PC-9 (cell line): ENCODE data around the gene GJA9. TPM values are rescaled to one million over a fixed set of nuclear protein-coding genes. Genes with fewer than 3 reads are reported as not detected.

Source experiments
- BruUV-seq: library from RNA; stranded (reverse); fragments of 400-500 nt; replicated peaks from 2 replicates; lab custom pipeline; 2021; lab: Mats Ljungman, UMichigan
- CTCF ChIA-PET: fragments of 300-600 bp; sonication (Branson Sonifier 250); formaldehyde crosslinking; loops from one replicate; lab custom pipeline; 2022; ENCODE audit warnings: antibody characterized with exemption; lab: Charles Lee
- POLR2A ChIA-PET: fragments of 300-600 bp; sonication (Branson Sonifier 250); formaldehyde crosslinking; loops from one replicate; lab custom pipeline; 2022; ENCODE audit warnings: antibody characterized with exemption; ENCODE audit not compliant: unreplicated experiment; lab: Charles Lee
- DNase-seq, 2 experiments: peaks; one replicate each; pipeline versions ENCODE4 v3.0.0 to v3.0.0-alpha.2; 2015 to 2022; ENCODE audit warnings: mixed read lengths in 1 of 2
- H2AFZ ChIP-seq: fragments of 200-600 bp; sonication (generic); 2 replicates; pipeline ENCODE4 v1.8.1; 2017; ENCODE audit warnings: antibody characterized with exemption
- H3F3A ChIP-seq: fragments of 200-600 bp; sonication (generic); 2 replicates; pipeline ENCODE4 v1.8.1; 2017; ENCODE audit warnings: antibody characterized with exemption, mild to moderate bottlenecking, low read depth; ENCODE audit not compliant: insufficient read depth
- H3K27ac ChIP-seq: fragments of 200-600 bp; sonication (generic); 2 replicates; pipeline ENCODE4 v1.6.1; 2016; ENCODE audit warnings: mixed run types
- H3K27me3 ChIP-seq: fragments of 200-600 bp; sonication (generic); 2 replicates; pipeline ENCODE4 v1.6.1; 2016; ENCODE audit warnings: low read depth, mixed run types; ENCODE audit not compliant: insufficient read depth
- H3K36me3 ChIP-seq: fragments of 200-600 bp; sonication (generic); 2 replicates; pipeline ENCODE4 v1.6.1; 2016; ENCODE audit warnings: low read depth, mixed run types
- H3K4me1 ChIP-seq: fragments of 200-600 bp; sonication (generic); replicated peaks from 2 replicates; pipeline ENCODE4 v1.6.1; 2016; ENCODE audit warnings: mixed run types; ENCODE audit not compliant: insufficient read depth
- H3K4me2 ChIP-seq: fragments of 200-600 bp; sonication (generic); 2 replicates; pipeline ENCODE4 v1.6.1; 2017; ENCODE audit warnings: mixed run types
- H3K4me3 ChIP-seq: fragments of 200-600 bp; sonication (generic); 2 replicates; pipeline ENCODE4 v1.6.1; 2016; ENCODE audit warnings: mixed run types
- H3K79me2 ChIP-seq: fragments of 200-600 bp; sonication (generic); 2 replicates; pipeline ENCODE4 v1.6.1; 2017; ENCODE audit warnings: low read depth, mixed run types
- H3K9me2 ChIP-seq: fragments of 200-600 bp; sonication (generic); 2 replicates; pipeline ENCODE4 v1.8.1; 2017; ENCODE audit warnings: mild to moderate bottlenecking; ENCODE audit not compliant: insufficient read depth
- H3K9me3 ChIP-seq: fragments of 200-600 bp; sonication (generic); 2 replicates; pipeline ENCODE4 v1.8.1; 2016; ENCODE audit warnings: low read depth; ENCODE audit not compliant: insufficient read depth
- H4K20me1 ChIP-seq: fragments of 200-600 bp; sonication (generic); 2 replicates; pipeline ENCODE4 v1.8.1; 2017; ENCODE audit not compliant: insufficient read depth
- EZH2 ChIP-seq: fragments of 200-600 bp; sonication (generic); IDR thresholded peaks from 2 replicates; pipeline ENCODE4 v1.8.0; 2017; ENCODE audit warnings: antibody characterized with exemption, low read depth
- intact Hi-C: fragments of 100-400 bp; cut with micrococcal nuclease; formaldehyde crosslinking; loops from one replicate; pipeline ENCODE4 v1.10.0; 2022; ENCODE audit not compliant: unreplicated experiment
- total RNA-seq: library from RNA; stranded (reverse); gene quantifications from 2 replicates; pipeline ENCODE4 v1.2.3, GENCODE V29; 2021
- TF ChIP-seq, protein P1 (sequence below): fragments of 200-600 bp; sonication (generic); conservative IDR thresholded peaks from 2 replicates; pipeline ENCODE4 v1.6.1; 2017; ENCODE audit warnings: mixed run types, antibody characterized with exemption, mild to moderate bottlenecking, moderate library complexity

Gene GJA9
- total RNA-seq, 1 experiment from 2014 or later, result 0.48 TPM

DNA sequence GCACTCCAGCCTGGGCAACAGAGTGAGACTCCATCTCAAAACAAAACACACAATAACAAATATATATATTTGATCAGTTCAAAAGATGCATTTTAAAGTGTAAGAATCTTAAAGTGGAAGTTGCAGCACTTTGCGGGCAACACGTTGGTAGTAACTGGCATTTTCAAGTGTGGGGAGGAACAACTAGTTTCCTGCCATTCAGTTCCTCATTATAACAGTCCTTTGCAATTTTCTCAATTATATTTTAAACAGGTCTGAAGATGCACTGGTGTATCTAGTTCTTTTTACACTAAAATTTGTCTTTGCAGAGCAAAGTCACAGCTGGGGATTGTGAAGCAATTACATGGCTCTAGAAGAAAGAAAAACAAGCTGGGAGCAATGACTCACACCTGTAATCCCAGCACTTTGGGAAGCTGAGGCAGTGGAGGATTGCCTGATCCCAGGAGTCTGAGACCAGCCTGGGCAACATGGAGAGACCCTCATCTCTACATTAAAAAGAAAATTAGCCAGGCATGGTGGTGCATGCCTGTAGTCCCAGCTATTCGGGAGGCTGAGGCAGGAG is 47.1 kb downstream of the GJA9 start:
- H3K4me1 ChIP-seq, result no peaks in the 10 kb centered on the region
- CTCF ChIA-PET, result interaction anchor here (0.6 to 1.2 kb wide), 3 partner anchors 260 to 794 kb away, joined by 3 to 7 read pairs (median 3); no protein-coding TSS in a partner anchor
- POLR2A ChIA-PET, result no interaction called here
- H3K79me2 ChIP-seq, result no peaks in the 10 kb centered on the region
- no peaks in the 10 kb centered on the region for H3K9me2 ChIP-seq
- TF ChIP-seq EZH2, result no peak
- TF ChIP-seq, protein P1, sequence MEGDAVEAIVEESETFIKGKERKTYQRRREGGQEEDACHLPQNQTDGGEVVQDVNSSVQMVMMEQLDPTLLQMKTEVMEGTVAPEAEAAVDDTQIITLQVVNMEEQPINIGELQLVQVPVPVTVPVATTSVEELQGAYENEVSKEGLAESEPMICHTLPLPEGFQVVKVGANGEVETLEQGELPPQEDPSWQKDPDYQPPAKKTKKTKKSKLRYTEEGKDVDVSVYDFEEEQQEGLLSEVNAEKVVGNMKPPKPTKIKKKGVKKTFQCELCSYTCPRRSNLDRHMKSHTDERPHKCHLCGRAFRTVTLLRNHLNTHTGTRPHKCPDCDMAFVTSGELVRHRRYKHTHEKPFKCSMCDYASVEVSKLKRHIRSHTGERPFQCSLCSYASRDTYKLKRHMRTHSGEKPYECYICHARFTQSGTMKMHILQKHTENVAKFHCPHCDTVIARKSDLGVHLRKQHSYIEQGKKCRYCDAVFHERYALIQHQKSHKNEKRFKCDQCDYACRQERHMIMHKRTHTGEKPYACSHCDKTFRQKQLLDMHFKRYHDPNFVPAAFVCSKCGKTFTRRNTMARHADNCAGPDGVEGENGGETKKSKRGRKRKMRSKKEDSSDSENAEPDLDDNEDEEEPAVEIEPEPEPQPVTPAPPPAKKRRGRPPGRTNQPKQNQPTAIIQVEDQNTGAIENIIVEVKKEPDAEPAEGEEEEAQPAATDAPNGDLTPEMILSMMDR, result no peak
- H3K36me3 ChIP-seq, result 0 out of 2 replicates have a peak, but pooled peaks cover 6% of the 10 kb centered on the region
- TSS peak; percentile 7 for BruUV-seq
- no peak for DNase-seq
- H3K9me3 ChIP-seq, result no peaks in the 10 kb centered on the region
- no peak overlapping the region for H3K4me2 ChIP-seq
- H4K20me1 ChIP-seq, result peaks cover 3% of the 10 kb centered on the region; the same call in 1 of the 2 replicates
- H3K27me3 ChIP-seq, result peaks cover 32% of the 10 kb centered on the region
- intact Hi-C loops, result no loop called here
- no peak overlapping the region for H2AFZ ChIP-seq
- H3F3A ChIP-seq, result 0 out of 2 replicates have a peak, but pooled peaks cover 3% of the 10 kb centered on the region
- no peak overlapping the region for H3K4me3 ChIP-seq
- H3K27ac ChIP-seq, result no peak overlapping the region

DNA sequence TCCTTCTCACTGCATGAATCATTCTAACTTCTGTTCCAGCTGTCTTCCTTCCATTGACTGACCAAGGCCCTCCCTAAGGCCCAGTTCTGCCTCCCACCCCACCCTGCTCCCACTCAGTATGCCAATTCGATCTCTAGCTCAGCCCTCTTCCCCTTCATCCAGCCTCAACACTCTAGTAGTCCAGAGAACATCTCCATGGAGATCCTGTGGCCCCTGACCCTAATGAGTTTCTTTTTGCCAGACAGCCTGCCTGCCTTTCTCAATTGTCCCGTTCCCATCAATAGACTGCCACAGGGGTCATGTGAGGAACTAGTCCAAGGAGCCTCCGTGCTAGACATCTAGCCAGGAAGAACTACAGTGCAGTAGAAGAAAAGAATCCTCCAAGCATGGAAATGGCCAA is 48.2 kb downstream of the GJA9 start:
- Histone ChIP-seq H3K27ac (no peak overlapping the region), H3K27me3 (peaks cover 44% of the 10 kb centered on the region), H3K4me2 (no peak overlapping the region), H3K9me3 (no peaks in the 10 kb centered on the region), H2AFZ (no peak overlapping the region), H3K4me3 (no peak overlapping the region), H3K36me3 (no peaks in the 10 kb centered on the region), H3K79me2 (no peaks in the 10 kb centered on the region), H3K9me2 (no peaks in the 10 kb centered on the region), H4K20me1 (no peaks in the 10 kb centered on the region), H3F3A (0 out of 2 replicates have a peak, but pooled peaks cover 3% of the 10 kb centered on the region), H3K4me1 (no peaks in the 10 kb centered on the region)
- ChIA-PET CTCF (interaction anchor here (0.6 kb wide), 1 partner anchor 810 kb away, joined by 3 read pairs; no protein-coding TSS in a partner anchor), POLR2A (no interaction called here)
- intact Hi-C loops, result no loop called here
- no peak for TF ChIP-seq EZH2
- TF ChIP-seq, protein P1, result no peak
- no peak for DNase-seq
- BruUV-seq, result no TSS peak

DNA sequence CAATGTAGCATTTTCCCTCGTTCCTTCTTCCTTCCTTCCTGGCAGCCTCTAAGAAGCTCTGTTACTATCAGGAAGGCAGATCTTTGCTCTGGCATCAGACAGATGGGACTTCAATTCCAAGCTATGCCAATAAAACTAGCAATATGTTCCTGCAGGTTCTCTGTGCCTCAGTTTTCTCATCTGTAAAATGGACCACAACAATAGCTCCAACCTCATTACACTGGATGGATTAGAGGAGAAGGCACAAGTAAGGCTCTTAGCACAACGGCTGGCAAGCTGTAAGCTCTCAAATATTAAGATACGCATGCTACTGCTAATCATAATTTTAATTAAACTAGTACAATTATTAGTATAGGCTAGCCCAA is 49.0 kb downstream of the GJA9 start:
- no TSS peak for BruUV-seq
- Histone ChIP-seq H3K79me2 (no peaks in the 10 kb centered on the region), H3K27me3 (peaks cover 52% of the 10 kb centered on the region), H2AFZ (no peak overlapping the region), H3K9me3 (no peaks in the 10 kb centered on the region), H3K27ac (no peak overlapping the region), H3K9me2 (no peaks in the 10 kb centered on the region), H3K4me2 (no peak overlapping the region), H4K20me1 (no peaks in the 10 kb centered on the region), H3K36me3 (no peaks in the 10 kb centered on the region), H3K4me1 (no peaks in the 10 kb centered on the region), H3F3A (0 out of 2 replicates have a peak, but pooled peaks cover 3% of the 10 kb centered on the region), H3K4me3 (no peak overlapping the region)
- POLR2A ChIA-PET, result no interaction called here
- DNase-seq, result no peak
- intact Hi-C loops, result no loop called here
- TF ChIP-seq EZH2, result no peak
- TF ChIP-seq, protein P1, result no peak
- CTCF ChIA-PET, result interaction anchor here (0.6 kb wide), 1 partner anchor 855 kb away, joined by 11 read pairs; no protein-coding TSS in a partner anchor
